HG03439 (cell line): ENCODE data around the gene MYL1.

Source experiments
- ATAC-seq: cut with Tn5 transposase; IDR thresholded peaks from one replicate; pipeline ENCODE4 v1.9.1; 2021; ENCODE audit warnings: mild to moderate bottlenecking, moderate library complexity; ENCODE audit not compliant: unreplicated experiment

MYL1 gene

GRCh38 chr2:210315015-210315788, at the start of gene MYL1:
MYL1 (minus strand) TSS chr2:210315174; CDS start chr2:210315042, 132 bp downstream.
- no peak for ATAC-seq

- ATAC-seq: no peak
Measured at GRCh38 chr2:210363876-210364275, 48.9 kb upstream of the MYL1 start.

- ATAC-seq: peak; percentile 51
Measured at GRCh38 chr2:210363261-210363660, 48.3 kb upstream of the MYL1 start.

- ATAC-seq: no peak
Measured at GRCh38 chr2:210360412-210360811, 45.4 kb upstream of the MYL1 start.

GRCh38 chr2:210356944-210357343, 42.0 kb upstream of the MYL1 start:
- ATAC-seq: no peak

GRCh38 chr2:210337159-210337558, 22.2 kb upstream of the MYL1 start:
- ATAC-seq: no peak

GRCh38 chr2:210324906-210325305, 9.9 kb upstream of the MYL1 start:
- no peak for ATAC-seq

GRCh38 chr2:210324458-210324857, 9.5 kb upstream of the MYL1 start:
- no peak for ATAC-seq

- ATAC-seq: no peak
Measured at GRCh38 chr2:210323003-210323402, 8.0 kb upstream of the MYL1 start.

GRCh38 chr2:210318891-210319290, 3.9 kb upstream of the MYL1 start:
- ATAC-seq: no peak

GRCh38 chr2:210318486-210318885, 3.5 kb upstream of the MYL1 start:
- ATAC-seq: no peak

- no peak for ATAC-seq
Measured at GRCh38 chr2:210310550-210310949, 4.4 kb downstream of the MYL1 start.

- no peak for ATAC-seq
Measured at GRCh38 chr2:210309548-210310233, 5.3 kb downstream of the MYL1 start.

GRCh38 chr2:210303498-210303897, 11.5 kb downstream of the MYL1 start:
- ATAC-seq: no peak

GRCh38 chr2:210302326-210302725, 12.6 kb downstream of the MYL1 start:
- ATAC-seq: no peak

GRCh38 chr2:210299866-210300373, 15.1 kb downstream of the MYL1 start:
- no peak for ATAC-seq

- no peak for ATAC-seq
Measured at GRCh38 chr2:210288408-210288807, 26.6 kb downstream of the MYL1 start.

- ATAC-seq: no peak
Measured at GRCh38 chr2:210287301-210287700, 27.7 kb downstream of the MYL1 start.

- no peak for ATAC-seq
Measured at GRCh38 chr2:210286123-210286680, 28.8 kb downstream of the MYL1 start.

- no peak for ATAC-seq
Measured at GRCh38 chr2:210277133-210277532, 37.8 kb downstream of the MYL1 start.

- ATAC-seq: no peak
Measured at GRCh38 chr2:210271300-210271699, 43.7 kb downstream of the MYL1 start.

GRCh38 chr2:210269148-210269547, 45.8 kb downstream of the MYL1 start:
- ATAC-seq: no peak
